HG02973 (cell line): Measurements from ENCODE around the gene OTUD7B.
A peak's percentile ranks its signal among the peaks of the same experiment; 100 is the strongest.

Experiments
- ATAC-seq: cut with Tn5 transposase; IDR thresholded peaks from one replicate; pipeline ENCODE4 v1.9.1; 2021; ENCODE audit warnings: moderate library complexity; ENCODE audit not compliant: unreplicated experiment

The OTUD7B gene

DNA sequence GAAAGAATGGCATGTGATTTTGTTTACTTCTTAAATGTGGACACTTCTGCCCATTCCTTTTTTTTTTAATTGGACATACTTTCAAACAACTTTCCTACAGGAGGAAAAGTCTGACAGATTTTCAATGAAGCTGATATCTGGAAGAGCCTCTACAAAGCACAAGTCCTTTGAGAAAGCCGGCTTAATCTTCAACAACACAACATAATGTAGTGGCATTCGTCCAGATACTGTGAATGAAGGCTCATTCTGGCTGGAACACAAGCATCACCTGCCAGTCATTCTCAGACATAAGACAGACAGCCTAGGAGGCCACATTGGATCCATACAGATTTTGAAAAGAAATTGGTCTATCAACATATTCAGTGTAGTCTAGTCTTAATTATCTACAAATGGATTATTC lies 4.9 kb downstream of the OTUD7B start:
- no peak for ATAC-seq

- ATAC-seq, result no peak
These were observed 6.7 kb downstream of the OTUD7B start for GRCh38 chr1:150003801-150004200.

GRCh38 chr1:150002217-150002616 lies 8.3 kb downstream of the OTUD7B start:
- ATAC-seq, result no peak

DNA sequence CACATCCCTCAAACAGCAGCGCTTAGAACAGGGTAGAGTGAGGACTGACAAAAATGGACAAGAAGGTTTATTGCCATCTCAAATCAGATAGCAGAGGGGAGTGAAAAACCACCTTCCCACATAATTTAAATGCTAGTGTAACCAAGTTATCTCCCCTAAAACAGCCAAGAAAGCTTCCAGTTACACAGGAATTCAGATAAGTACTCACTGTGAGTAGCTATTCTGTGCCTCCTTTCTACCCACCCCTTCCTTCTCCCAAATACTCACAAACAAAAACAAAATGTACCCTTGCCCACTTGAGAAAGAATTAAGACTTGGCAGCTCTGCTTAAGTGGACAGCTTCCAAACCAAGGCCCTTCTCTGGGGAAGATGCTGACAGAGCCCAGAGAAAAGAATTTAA lies 9.1 kb downstream of the OTUD7B start:
- ATAC-seq, result no peak

DNA sequence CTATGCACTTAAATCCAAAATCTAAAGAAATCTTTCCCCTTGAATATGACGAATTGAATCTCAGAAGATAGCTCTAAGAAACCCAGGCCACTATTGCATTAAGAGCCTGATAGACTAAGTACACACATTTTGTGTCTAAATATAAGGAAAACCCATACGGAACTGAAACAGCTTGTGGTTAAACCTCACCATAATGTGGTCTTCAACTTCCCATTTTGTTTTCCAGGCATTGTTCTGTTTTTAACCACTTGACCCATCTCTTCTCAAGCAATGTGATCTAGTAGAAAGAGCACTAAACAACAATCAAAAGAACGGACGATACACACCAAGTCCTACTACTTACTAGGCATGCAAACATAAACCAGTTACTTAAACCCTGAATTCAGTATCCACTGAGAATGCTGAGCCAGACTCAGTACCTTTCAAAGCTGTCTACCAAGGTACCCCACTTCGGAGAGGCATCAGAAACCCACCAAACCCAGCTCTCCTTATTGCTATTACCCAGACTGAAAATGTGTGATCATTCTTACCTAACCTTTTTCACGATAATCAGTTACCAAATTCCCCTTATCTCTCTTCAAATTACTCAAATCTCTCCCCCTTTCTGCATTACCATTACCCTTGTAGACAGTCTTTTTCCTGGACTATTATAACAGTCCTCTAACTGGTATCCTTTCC lies 12.8 kb downstream of the OTUD7B start:
- ATAC-seq, result peak; percentile 42

- no peak for ATAC-seq
These were observed 14.6 kb downstream of the OTUD7B start for GRCh38 chr1:149995927-149996326.

DNA sequence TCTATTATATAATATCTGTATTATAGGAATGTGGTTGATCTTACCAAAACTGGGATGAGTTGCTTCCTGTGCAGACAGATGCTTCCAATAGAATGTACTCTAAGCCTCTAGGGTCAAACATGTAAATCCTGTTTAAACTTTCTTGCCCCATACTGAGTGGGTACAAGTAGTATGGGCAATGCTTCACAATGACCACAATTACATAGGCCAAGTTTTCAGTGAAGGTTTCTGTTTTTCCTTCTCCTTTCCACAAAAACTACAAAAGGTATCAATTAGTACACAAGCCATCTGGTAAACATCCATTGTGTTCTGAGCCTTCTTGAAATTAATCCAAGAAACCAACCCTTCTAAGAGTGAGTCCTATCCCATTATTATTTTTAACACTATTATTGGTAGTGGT lies 16.8 kb downstream of the OTUD7B start:
- ATAC-seq, result no peak

- ATAC-seq, result no peak
These were observed 17.3 kb downstream of the OTUD7B start for GRCh38 chr1:149993181-149993580.

DNA sequence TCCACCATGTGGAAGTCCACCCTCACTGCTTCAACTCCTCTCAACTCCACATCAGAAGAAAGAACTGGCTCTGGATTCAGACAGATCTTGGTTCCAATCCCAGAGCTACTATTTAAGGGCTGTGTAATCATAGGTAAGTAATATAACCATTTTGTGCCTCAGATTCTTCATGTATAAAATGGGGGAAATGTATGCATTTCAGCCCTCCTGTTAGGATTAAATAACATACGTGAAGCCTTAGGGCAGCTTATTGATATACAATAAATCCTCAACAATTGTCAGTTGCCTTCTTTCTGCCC lies 23.3 kb downstream of the OTUD7B start:
- no peak for ATAC-seq

- no peak for ATAC-seq
These were observed 23.8 kb downstream of the OTUD7B start for GRCh38 chr1:149986486-149987296.

- no peak for ATAC-seq
These were observed 30.5 kb downstream of the OTUD7B start for GRCh38 chr1:149979972-149980540.

DNA sequence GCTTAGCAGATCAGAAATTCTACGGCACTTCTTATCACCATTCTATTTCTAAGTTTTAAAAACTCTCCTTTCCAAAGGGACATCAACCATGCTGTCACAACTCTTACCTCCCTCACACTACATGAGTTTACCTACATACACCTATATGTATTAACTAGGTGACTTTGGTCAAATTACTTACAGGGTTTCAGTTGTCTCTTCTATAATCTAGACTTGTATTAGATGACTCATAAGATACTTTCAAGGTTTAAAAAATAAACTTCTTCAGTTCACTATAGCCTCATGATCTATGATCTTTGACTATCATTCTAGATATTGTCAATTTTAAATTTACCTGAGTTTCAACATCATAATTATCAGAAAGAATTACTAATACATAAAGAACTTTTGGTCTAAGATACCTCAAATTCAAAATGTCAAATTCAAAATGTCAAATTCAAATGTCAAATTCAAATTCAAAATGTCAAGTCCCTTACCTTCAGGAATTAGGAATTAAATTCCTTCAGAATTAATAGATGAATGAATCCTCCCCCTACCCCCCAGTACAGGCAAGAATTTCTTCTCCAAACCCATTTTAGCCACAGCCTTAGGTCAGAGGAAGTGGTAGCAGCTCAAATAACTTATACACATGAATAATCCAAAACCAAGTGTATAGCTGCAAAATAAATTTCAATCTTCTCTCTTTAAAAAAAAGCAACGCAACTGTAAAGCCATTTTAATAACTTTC lies 31.1 kb downstream of the OTUD7B start:
- ATAC-seq, result no peak

DNA sequence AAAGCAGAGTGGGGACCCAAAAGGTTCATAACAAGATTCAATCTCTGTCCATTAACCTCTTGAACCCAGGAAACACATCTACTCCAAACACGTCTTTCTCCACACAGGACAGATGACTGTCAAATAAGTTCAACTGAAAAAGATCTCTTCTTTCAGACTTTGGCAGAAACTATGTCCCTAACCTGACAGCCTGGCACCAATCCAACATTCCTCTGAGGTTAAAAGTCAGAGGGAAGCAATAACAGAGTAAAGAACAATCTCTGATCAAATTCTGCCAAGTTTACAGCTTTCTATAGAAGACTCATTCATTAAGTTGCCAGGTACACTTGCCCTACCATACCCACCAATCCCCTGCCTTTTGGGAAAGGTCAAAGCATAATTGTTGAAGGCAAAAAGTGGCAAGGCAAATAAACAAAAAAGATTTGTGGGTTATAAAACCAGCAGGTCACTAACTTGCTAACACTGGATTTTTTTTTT lies 31.9 kb downstream of the OTUD7B start:
- no peak for ATAC-seq

DNA sequence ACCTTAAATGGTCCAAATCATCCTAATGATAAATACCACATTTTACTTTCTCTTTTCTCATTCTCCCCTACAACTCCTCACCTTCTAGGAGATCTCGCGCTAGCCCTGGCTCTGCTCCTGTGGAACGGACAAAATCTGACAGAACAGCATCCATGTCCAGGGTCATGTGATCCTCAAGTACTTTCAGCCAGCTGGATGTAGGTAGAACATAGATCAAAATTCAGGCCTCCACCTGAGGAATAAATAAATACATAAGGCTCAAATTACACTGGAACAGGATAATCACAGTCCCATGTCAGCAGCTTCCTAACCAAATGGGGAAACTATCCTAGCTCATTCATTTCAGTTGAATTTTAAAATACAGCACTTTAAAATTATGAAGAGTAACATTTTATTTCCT lies 33.2 kb downstream of the OTUD7B start:
- no peak for ATAC-seq

GRCh38 chr1:149972547-149972946 lies 38.0 kb downstream of the OTUD7B start:
- ATAC-seq, result no peak

- no peak for ATAC-seq
These were observed 42.9 kb downstream of the OTUD7B start for GRCh38 chr1:149967646-149968045.

DNA sequence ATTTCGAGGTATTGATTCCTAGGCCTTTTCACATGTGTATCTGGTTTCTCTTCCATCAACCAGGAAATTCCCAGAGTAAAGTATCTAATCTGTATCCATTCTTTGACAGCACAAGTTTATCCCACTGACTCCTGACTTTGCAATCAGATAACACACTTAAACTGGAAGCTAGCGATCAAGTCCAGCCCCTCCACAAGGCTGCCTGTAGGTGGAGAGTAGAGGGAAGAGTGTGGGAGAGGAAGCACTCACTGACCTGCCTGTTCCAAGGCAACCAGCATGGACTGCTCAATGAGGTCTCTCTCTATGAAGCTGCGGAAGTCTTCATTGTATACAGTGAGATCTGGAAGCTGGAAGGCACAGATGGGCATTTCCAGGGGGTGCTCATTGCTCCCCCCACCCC lies 43.5 kb downstream of the OTUD7B start:
- no peak for ATAC-seq

- no peak for ATAC-seq
These were observed 44.1 kb downstream of the OTUD7B start for GRCh38 chr1:149966405-149966804.

DNA sequence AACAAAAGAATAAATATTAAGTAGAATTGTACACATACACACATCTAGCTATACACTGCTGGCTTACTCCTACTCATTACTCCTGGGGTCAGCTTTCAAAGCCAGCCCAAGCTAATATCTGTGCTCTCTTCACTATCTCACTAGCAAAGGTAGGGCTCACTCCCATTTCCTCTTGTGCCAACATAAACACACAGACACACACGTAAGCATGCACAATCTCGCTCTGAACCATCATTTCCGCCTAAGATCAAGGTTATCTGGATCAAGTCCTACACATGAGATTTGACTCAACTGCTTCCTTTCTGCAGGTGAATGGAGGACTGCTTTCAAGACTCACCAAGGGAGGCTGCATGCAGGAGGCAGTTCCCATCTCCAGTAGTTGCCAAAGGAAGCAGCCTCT lies 45.1 kb downstream of the OTUD7B start:
- no peak for ATAC-seq

GRCh38 chr1:149963358-149963757 lies 47.2 kb downstream of the OTUD7B start:
- ATAC-seq, result no peak

- ATAC-seq, result no peak
These were observed 47.8 kb downstream of the OTUD7B start for GRCh38 chr1:149962736-149963135.
